Loucy (cell line): ENCODE results near the gene ABCC6.
"Not testable (repeated sequence)": the region's sequence is repeated elsewhere in the genome, so short reads cannot be mapped to it uniquely, and the experiment has no call there.

ENCODE experiments used
- CTCF ChIP-seq: fragments of 200-600 bp; sonication (generic); conservative IDR thresholded peaks from 2 replicates; pipeline ENCODE4 v1.5.1; 2014; ENCODE audit warnings: mild to moderate bottlenecking, antibody characterized with exemption, low read length
- EZH2phosphoT487 ChIP-seq: fragments of 200-600 bp; IDR thresholded peaks from 2 replicates; pipeline ENCODE4 v1.6.1; 2018; ENCODE audit warnings: antibody characterized with exemption, mild to moderate bottlenecking, moderate library complexity, borderline replicate concordance

- not testable (repeated sequence) for TF ChIP-seq CTCF, EZH2phosphoT487
These were observed at the start of gene ABCC6 for GRCh38 chr16:16222850-16223661.
